ENCODE measurements around the gene IRAK2. TPM values are rescaled to one million over a fixed set of nuclear protein-coding genes. Genes with fewer than 3 reads are reported as not detected.
"Not testable (repeated sequence)": the region's sequence is repeated elsewhere in the genome, so short reads cannot be mapped to it uniquely, and the experiment has no call there.

The IRAK2 gene
- total RNA-seq, 1 experiment from 2014 or later: 4.2 TPM

- Histone ChIP-seq H3K4me1 (no peaks in the 10 kb centered on the region), H3K36me3 (ENCODE audit: control insufficient read depth, insufficient read depth, low read length) (no peaks in the 10 kb centered on the region), H3K9me3 (no peaks in the 10 kb centered on the region), H3K27me3 (replicated peaks; ENCODE audit: control insufficient read depth, insufficient read depth, low read length) (no peaks in the 10 kb centered on the region), H3K4me3 (ENCODE audit: low read depth, low read length) (no peak overlapping the region)
- CTCF ChIA-PET: no interaction called here
- Mint-ChIP-seq H3K4me1 (ENCODE audit: low read depth, unreplicated experiment) (peaks cover 11% of the 10 kb centered on the region), H3K9me3 (ENCODE audit: unreplicated experiment) (no peaks in the 10 kb centered on the region), H3K27me3 (ENCODE audit: insufficient read depth, unreplicated experiment) (no peaks in the 10 kb centered on the region), H3K4me3 (ENCODE audit: unreplicated experiment) (no peak overlapping the region), H3K27ac (ENCODE audit: unreplicated experiment) (no peak overlapping the region), H3K36me3 (ENCODE audit: insufficient read depth, unreplicated experiment) (peaks cover 72% of the 10 kb centered on the region)
- no TSS peak for BruUV-seq (replicated peaks)
- intact Hi-C loops (cut with micrococcal nuclease; ENCODE audit: unreplicated experiment): no loop called here
- POLR2A ChIA-PET: no interaction called here
- no peak for DNase-seq
- TF ChIP-seq CTCF (IDR thresholded peaks at IDR 0.05; ENCODE audit: insufficient read depth in 1 of 2, low read depth in 1 of 2, low read length in 1 of 2, severe bottlenecking in 1 of 2, unreplicated experiment in 1 of 2): no peak
Observed at GRCh38 chr3:10269443-10269842, 104.7 kb downstream of the IRAK2 start.

GRCh38 chr3:10272476-10272875 is 107.8 kb downstream of the IRAK2 start:
- POLR2A ChIA-PET; H3K4me1 ChIP-seq; H3K4me3 Mint-ChIP-seq (ENCODE audit: unreplicated experiment); H3K27me3 Mint-ChIP-seq (ENCODE audit: insufficient read depth, unreplicated experiment); intact Hi-C loops (cut with micrococcal nuclease; ENCODE audit: unreplicated experiment); H3K9me3 Mint-ChIP-seq (ENCODE audit: unreplicated experiment); H3K9me3 ChIP-seq; H3K27me3 ChIP-seq (replicated peaks; ENCODE audit: control insufficient read depth, insufficient read depth, low read length); DNase-seq; BruUV-seq (replicated peaks); H3K27ac Mint-ChIP-seq (ENCODE audit: unreplicated experiment); H3K36me3 ChIP-seq (ENCODE audit: control insufficient read depth, insufficient read depth, low read length); H3K4me3 ChIP-seq (ENCODE audit: low read depth, low read length): not testable (repeated sequence)
- H3K4me1 Mint-ChIP-seq (ENCODE audit: low read depth, unreplicated experiment): peaks cover 11% of the 10 kb centered on the region
- H3K36me3 Mint-ChIP-seq (ENCODE audit: insufficient read depth, unreplicated experiment): peaks cover 53% of the 10 kb centered on the region
- CTCF ChIA-PET: interaction anchor here (0.6 kb wide), 1 partner anchor 12 kb away, joined by 6 read pairs; no protein-coding TSS in a partner anchor

GRCh38 chr3:10272977-10273376 is 108.3 kb downstream of the IRAK2 start:
- no peak for TF ChIP-seq CTCF (IDR thresholded peaks at IDR 0.05; ENCODE audit: insufficient read depth in 1 of 2, low read depth in 1 of 2, low read length in 1 of 2, severe bottlenecking in 1 of 2, unreplicated experiment in 1 of 2)
- Mint-ChIP-seq H3K36me3 (ENCODE audit: insufficient read depth, unreplicated experiment) (peaks cover 53% of the 10 kb centered on the region), H3K27me3 (ENCODE audit: insufficient read depth, unreplicated experiment) (no peaks in the 10 kb centered on the region), H3K4me1 (ENCODE audit: low read depth, unreplicated experiment) (peaks cover 11% of the 10 kb centered on the region), H3K4me3 (ENCODE audit: unreplicated experiment) (no peak overlapping the region), H3K27ac (ENCODE audit: unreplicated experiment) (no peak overlapping the region), H3K9me3 (ENCODE audit: unreplicated experiment) (no peaks in the 10 kb centered on the region)
- POLR2A ChIA-PET: no interaction called here
- CTCF ChIA-PET: no interaction called here
- Histone ChIP-seq H3K9me3 (no peaks in the 10 kb centered on the region), H3K27me3 (replicated peaks; ENCODE audit: control insufficient read depth, insufficient read depth, low read length) (no peaks in the 10 kb centered on the region), H3K4me3 (ENCODE audit: low read depth, low read length) (no peak overlapping the region), H3K4me1 (no peaks in the 10 kb centered on the region), H3K36me3 (ENCODE audit: control insufficient read depth, insufficient read depth, low read length) (peaks cover 1% of the 10 kb centered on the region; the same call in 1 of the 2 replicates)
- DNase-seq: no peak
- intact Hi-C loops (cut with micrococcal nuclease; ENCODE audit: unreplicated experiment): no loop called here
- TSS peak; percentile 10 for BruUV-seq (replicated peaks)

Measured in Caco-2 (cell line).